ENCODE results near the gene SERPINA12. TPM values are rescaled to one million over a fixed set of nuclear protein-coding genes. Genes with fewer than 3 reads are reported as not detected.

The SERPINA12 gene
- polyA plus RNA-seq, 2 of the 4 experiments (the other 2 are of a cell fraction), result not detected

DNA sequence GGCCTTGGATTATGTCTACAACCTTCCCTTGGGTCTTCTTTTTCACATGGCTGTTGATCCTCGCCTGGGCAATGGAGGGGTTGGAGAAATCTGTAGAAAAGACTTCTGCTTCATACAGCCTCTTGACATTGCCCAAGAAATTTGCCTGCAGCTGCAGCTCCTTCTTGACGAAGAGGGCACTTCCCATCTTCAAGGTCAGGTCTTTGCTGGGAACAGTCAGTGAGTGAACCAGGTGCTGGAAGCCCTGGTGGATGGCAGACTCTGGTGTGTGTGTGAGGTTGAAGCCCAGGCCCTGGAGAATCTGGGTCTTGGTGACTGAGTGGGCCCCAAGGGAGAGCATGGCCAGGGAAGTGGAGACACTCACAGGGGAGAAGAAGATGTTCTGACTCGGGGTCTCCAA is 40.0 kb downstream of the SERPINA12 start:
- ChIA-PET CTCF (interaction anchor here (1.1 to 4.8 kb wide), 3 partner anchors 10 to 91 kb away, joined by 3 to 34 read pairs (median 6); no protein-coding TSS in a partner anchor), POLR2A (no interaction called here)
- DNase-seq (ENCODE audit: low read depth in 1 of 2, low spot score in 1 of 2) (no peak), ATAC-seq (no peak), FAIRE-seq (no peak)
- Histone ChIP-seq H3K4me1 (peaks cover 12% of the 10 kb centered on the region; the same call in 2 of the 3 replicates), H3K27ac (no peak overlapping the region), H3K4me2 (no peak overlapping the region), H3K4me3 (no peak overlapping the region), H3K9me3 (no peaks in the 10 kb centered on the region)
- WGBS (ENCODE audit: missing lambda C conversion rate), result 34% methylated on average over 3 of the region's 3 CpGs
- TF ChIP-seq, protein P1, sequence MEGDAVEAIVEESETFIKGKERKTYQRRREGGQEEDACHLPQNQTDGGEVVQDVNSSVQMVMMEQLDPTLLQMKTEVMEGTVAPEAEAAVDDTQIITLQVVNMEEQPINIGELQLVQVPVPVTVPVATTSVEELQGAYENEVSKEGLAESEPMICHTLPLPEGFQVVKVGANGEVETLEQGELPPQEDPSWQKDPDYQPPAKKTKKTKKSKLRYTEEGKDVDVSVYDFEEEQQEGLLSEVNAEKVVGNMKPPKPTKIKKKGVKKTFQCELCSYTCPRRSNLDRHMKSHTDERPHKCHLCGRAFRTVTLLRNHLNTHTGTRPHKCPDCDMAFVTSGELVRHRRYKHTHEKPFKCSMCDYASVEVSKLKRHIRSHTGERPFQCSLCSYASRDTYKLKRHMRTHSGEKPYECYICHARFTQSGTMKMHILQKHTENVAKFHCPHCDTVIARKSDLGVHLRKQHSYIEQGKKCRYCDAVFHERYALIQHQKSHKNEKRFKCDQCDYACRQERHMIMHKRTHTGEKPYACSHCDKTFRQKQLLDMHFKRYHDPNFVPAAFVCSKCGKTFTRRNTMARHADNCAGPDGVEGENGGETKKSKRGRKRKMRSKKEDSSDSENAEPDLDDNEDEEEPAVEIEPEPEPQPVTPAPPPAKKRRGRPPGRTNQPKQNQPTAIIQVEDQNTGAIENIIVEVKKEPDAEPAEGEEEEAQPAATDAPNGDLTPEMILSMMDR (IDR thresholded peaks at IDR 0.05), result no peak
- no peak for TF ChIP-seq RNF2 (IDR thresholded peaks at IDR 0.05; ENCODE audit: borderline replicate concordance, low read depth)
- no peak for TF ChIP-seq ELK1 (IDR thresholded peaks at IDR 0.05; ENCODE audit: low read depth, low read length)
- no peak for TF ChIP-seq RARB (CRISPR knock-in tag; IDR thresholded peaks at IDR 0.05)
- no peak for TF ChIP-seq NPAS2 (CRISPR knock-in tag; IDR thresholded peaks at IDR 0.05; ENCODE audit: borderline replicate concordance)
- no peak for TF ChIP-seq E2F6 (IDR thresholded peaks at IDR 0.05; ENCODE audit: borderline replicate concordance, low read depth)
- no peak for TF ChIP-seq CBX2 (IDR thresholded peaks at IDR 0.05; ENCODE audit: borderline replicate concordance, low read depth)
- TF ChIP-seq NFE2L2 (conservative IDR thresholded peaks at IDR 0.05; ENCODE audit: low read length), result no peak

GRCh38 chr14:94467728-94468520 is 41.3 kb downstream of the SERPINA12 start:
- DNase-seq (ENCODE audit: low read depth in 1 of 2, low spot score in 1 of 2), result no peak
- no peak overlapping the region for H3K4me3 ChIP-seq
- no peaks in the 10 kb centered on the region for H3K9me3 ChIP-seq
- H3K4me2 ChIP-seq, result no peak overlapping the region
- 8% methylated on average over 4 of the region's 4 CpGs for WGBS (ENCODE audit: missing lambda C conversion rate)
- no peak for ATAC-seq
- CTCF ChIA-PET, result interaction anchor here (1.1 to 4.8 kb wide), 3 partner anchors 9 to 89 kb away, joined by 3 to 34 read pairs (median 6); no protein-coding TSS in a partner anchor
- peaks cover 12% of the 10 kb centered on the region; the same call in 2 of the 3 replicates for H3K4me1 ChIP-seq
- TF ChIP-seq MAFK (IDR thresholded peaks at IDR 0.05; ENCODE audit: partially characterized antibody) (no peak), NPAS2 (CRISPR knock-in tag; IDR thresholded peaks at IDR 0.05; ENCODE audit: borderline replicate concordance) (no peak), SREBF2 (IDR thresholded peaks at IDR 0.05) (no peak), FOXS1 (CRISPR knock-in tag; IDR thresholded peaks at IDR 0.05) (no peak), NR3C1 (IDR thresholded peaks at IDR 0.05) (no peak), FOSB (CRISPR knock-in tag; IDR thresholded peaks at IDR 0.05) (no peak), CBX2 (IDR thresholded peaks at IDR 0.05; ENCODE audit: borderline replicate concordance, low read depth) (no peak), KDM5A (IDR thresholded peaks at IDR 0.05) (no peak), HOXB13 (CRISPR knock-in tag; IDR thresholded peaks at IDR 0.05; ENCODE audit: low read depth) (no peak), EP300 (IDR thresholded peaks at IDR 0.05) (no peak), CHD4 (IDR thresholded peaks at IDR 0.05; ENCODE audit: borderline replicate concordance) (no peak), JUN (IDR thresholded peaks at IDR 0.05) (no peak), MAZ (IDR thresholded peaks at IDR 0.05; ENCODE audit: borderline replicate concordance, low read depth, low read length) (no peak), ZFP36 (IDR thresholded peaks at IDR 0.05; ENCODE audit: borderline replicate concordance, partially characterized antibody) (no peak), ELK1 (IDR thresholded peaks at IDR 0.05; ENCODE audit: low read depth, low read length) (no peak), RFX5 (IDR thresholded peaks at IDR 0.05) (no peak), E2F6 (IDR thresholded peaks at IDR 0.05; ENCODE audit: borderline replicate concordance, low read depth) (no peak)
- TF ChIP-seq, protein P2, sequence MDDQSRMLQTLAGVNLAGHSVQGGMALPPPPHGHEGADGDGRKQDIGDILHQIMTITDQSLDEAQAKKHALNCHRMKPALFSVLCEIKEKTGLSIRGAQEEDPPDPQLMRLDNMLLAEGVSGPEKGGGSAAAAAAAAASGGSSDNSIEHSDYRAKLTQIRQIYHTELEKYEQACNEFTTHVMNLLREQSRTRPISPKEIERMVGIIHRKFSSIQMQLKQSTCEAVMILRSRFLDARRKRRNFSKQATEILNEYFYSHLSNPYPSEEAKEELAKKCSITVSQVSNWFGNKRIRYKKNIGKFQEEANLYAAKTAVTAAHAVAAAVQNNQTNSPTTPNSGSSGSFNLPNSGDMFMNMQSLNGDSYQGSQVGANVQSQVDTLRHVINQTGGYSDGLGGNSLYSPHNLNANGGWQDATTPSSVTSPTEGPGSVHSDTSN (IDR thresholded peaks at IDR 0.05), result no peak
- TF ChIP-seq, protein P1 (IDR thresholded peaks at IDR 0.05), result no peak
- FAIRE-seq, result no peak
- H3K27ac ChIP-seq, result no peak overlapping the region
- POLR2A ChIA-PET, result no interaction called here
